Measurements from ENCODE around the gene ZNF362. TPM values are rescaled to one million over a fixed set of nuclear protein-coding genes. Genes with fewer than 3 reads are reported as not detected.

ZNF362 gene
- total RNA-seq, 1 donor: 35.5 TPM

- no peak for DNase-seq (ENCODE audit: low read depth in 2 of 3, low spot score in 2 of 3)
These were observed 67.6 kb downstream of the ZNF362 start for GRCh38 chr1:33323663-33324477.

DNA sequence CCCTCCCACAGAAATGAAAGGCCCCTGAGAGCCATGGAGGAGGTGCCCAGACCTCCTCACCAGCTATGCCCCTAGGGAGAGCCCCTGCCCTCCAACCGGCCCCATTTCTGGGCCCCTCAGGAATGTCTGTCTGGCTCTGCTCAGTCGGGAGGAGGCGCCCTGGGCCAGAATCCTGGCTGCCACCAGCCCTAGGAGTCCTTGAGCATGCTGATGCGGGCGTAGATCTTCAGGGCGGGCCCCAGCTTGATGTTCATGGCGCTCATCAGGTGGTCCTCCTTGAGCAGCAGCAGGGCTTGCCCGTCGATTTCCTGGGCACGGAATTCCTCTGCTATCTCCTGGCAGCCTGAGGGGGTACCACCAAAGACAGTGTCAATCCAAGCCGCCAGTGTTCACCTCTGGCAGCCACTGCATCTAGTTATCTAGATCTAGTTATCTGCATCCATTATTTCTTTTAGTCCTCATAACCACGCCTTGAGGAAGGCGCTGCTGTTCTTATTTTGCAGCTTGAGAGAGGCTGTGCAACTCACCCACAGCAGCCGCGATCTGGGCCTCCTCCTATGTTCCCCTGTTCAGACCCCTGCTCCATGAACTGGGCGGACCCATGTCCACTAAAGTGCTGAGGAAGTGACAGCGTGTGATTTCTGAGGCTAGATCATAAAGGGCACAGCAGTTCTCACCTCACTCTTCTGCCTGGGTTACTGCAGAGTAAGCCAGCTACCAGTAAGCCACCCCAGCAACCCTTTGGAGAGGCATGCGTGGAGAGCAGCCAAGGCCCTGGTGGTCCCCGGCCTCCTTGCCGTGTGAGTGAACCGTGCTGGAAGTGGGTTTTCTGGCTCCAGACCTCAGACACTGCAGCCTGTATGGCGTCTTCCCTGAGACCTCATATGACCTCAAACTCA lies 68.6 kb downstream of the ZNF362 start:
- DNase-seq (ENCODE audit: low read depth in 2 of 3, low spot score in 2 of 3): no peak

DNA sequence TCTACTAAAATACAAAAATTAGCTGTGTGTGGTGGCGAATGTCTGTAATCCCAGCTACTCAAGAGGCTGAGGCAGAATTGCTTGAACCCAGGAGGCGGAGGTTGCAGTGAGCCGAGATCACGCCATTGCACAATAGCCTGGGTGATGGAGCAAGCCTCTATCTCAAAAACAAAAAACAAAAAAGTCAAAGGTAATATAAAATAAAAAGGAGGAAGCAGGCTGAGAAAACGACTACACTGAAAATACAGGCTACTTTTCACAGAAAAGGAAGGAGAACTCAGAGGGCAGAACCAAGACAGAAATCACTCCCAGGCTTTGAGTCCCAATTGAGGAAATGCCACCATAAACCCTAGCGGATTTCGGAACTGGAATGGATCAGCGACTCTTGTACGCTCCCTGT lies 70.5 kb downstream of the ZNF362 start:
- no peak for DNase-seq (ENCODE audit: low read depth in 2 of 3, low spot score in 2 of 3)

DNA sequence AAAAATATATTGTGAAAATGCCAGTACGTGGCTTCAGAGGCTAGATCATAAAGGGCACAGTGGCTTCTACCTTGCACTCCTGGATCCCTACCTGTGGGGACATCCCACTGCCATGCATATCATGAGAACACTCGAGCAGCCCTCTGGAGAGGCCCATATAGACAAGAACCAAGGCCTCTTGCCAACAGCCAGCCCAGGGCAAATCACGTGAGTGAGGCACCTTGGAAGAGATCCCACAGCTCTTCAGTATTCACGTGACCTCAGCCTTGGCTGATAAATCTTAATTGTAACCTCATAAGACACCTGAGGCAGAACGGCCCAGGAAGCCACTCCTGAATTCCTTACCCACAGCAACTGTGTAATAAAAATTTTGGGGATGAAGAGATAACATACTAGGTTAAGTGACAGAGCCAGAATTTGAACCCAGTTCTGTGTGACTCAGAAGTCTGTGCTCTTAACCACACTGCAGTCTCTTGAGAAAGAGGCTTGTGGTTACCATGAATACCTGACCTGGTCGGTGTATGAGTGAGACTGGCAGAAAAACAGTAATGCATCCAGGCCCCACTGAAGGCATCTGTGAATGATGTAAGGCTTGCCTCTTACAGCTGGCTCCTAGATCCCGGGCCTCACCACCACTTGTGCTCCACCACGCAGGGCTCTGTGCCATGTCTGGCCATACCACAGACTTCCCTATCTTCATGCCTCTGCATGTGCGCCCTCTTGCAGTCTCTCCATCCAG lies 71.5 kb downstream of the ZNF362 start:
- no peak for DNase-seq (ENCODE audit: low read depth in 2 of 3, low spot score in 2 of 3)

DNA sequence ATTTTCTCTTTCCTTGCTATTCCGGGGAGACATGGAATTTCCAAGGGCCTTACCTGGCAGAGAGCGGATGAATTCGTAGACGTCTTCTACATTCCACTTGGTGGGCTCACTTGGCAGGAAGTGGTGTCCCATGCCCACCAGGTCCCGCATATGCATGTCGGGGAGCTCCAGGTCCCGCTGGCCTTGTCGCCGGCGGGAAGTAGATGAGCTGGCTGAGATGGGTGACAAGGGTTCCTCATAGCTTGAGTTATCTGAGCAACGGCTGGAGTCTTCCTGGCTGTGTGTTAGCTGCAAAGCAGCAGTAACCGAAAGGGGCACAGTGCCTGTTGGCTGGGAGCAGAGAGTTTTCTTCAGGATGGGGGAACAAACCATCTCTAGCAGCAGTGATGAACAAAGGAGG lies 72.5 kb downstream of the ZNF362 start:
- DNase-seq (ENCODE audit: low read depth in 2 of 3, low spot score in 2 of 3): no peak

DNA sequence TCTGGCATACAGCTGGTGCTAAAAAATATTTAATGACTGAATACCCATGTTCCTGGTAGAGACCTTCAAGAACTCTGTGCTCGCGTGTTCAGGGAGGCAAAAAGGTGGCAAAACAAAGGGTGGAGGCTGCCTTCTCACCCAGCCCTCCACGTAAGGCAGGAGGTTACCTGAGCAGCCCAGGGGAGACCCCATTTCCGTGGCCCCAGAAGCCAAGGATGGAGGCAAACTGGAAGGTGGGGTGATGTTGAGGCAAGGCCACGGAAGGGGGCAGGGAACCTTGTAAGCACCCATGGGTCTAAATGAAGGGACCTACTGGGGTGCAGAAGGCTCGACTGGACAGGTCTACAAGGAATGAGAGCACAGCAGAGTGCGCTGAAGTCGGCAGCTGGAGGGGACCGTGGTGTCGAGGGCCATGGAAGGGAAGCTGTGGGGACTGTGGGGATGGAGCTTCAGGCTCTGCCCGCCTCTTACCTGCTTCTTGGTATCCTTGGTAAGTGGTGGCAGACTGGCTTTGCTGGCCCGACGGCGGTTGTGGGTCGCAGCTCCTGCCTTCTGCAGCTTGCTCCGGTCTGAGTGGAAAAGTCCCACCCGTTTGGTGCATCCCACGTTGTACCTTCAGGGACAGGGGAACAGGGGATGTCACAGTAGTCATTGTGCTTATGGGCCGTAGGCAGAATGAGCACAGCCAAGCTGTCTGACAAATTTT lies 73.5 kb downstream of the ZNF362 start:
- no peak for DNase-seq (ENCODE audit: low read depth in 2 of 3, low spot score in 2 of 3)

DNA sequence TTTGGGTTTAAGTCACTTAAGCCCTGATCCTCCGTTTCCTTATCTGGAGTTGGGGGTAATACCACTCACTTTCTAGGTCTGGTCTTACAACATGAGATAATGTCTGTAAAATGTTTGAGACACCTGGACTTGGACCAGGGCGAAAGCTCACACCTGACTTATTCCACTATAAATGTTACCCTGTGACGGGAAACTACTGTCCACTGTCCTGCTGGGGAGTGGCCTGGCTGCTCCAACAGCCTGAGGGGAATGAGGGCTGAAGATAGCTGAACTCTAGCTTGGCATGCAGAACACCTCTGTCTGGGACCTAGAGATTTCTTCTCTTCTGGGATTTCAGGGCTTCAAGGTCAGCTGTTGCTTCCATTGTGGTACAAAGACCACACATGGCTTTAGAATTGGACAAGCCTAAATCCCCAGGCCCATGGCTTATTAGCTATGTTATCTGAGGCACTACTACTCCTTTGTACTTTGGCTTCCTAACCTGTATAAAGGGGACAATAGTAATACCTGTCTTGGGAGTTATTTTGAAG lies 74.1 kb downstream of the ZNF362 start:
- no peak for DNase-seq (ENCODE audit: low read depth in 2 of 3, low spot score in 2 of 3)

DNA sequence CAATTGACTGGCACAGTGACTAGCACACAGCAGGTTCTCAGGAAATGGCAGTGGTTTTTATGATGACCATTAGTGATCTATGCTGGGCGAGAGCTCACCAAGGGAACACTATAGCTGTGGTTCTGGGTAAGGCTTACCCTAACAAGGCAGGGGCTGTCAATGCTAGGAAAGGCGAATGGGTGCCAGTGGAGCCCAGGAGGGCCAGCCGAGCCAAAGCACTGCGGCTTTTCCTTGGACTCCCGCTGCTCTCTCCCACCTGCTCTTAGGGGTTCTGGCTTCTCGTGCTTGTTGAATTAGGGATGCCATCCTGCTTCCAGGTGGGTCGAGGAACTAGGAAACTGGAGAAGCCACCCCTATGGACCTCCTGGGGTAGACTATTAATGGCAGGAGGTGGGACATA lies 74.6 kb downstream of the ZNF362 start:
- DNase-seq (ENCODE audit: low read depth in 2 of 3, low spot score in 2 of 3): no peak

GRCh38 chr1:33331444-33332356 lies 75.4 kb downstream of the ZNF362 start:
- no peak for DNase-seq (ENCODE audit: low read depth in 2 of 3, low spot score in 2 of 3)

DNA sequence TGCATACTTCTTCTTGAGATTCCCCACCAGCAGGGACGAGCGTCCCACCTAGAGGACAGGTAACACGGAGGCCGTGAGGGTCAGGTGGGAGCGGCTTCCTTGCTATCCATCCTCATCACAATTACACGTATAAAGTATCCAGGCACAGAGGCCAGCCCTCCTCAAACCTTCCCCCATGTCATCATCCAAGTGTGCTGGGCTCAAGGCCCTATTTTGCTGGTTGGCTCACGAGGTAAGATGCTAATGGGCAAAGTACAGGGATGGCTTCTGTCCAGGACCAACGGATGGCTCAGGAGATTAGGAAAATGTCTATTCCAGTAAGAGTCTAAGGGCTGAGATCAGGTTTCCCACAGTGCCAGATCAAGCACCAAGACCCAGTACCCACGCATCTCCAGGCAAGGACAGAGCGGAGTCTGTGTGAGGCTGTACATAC lies 76.1 kb downstream of the ZNF362 start:
- no peak for DNase-seq (ENCODE audit: low read depth in 2 of 3, low spot score in 2 of 3)

- DNase-seq (ENCODE audit: low read depth in 2 of 3, low spot score in 2 of 3): no peak
These were observed 76.6 kb downstream of the ZNF362 start for GRCh38 chr1:33332881-33333280.

DNA sequence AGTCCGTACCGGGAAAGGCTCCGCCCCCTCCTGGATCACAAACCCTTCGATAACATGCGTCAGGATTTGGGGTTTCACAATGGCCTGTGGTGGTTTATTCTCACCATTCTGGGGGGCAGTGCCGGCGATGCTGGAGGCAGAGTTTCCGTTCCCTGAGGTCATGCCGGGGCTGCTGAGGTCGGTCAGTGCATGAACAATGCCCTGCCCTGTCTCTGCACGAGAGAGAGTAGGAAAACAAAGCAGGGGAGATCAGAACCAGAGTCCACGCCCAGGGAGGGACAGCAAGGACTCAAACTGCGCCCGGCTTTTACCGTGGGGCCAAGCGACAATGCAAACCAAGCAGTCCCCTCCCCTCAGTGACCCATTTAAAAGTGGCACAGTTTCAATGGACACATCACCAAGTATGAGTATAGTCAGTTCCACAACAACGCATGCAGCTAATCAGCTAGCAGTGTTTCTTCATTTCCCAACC lies 77.8 kb downstream of the ZNF362 start:
- DNase-seq (ENCODE audit: low read depth in 2 of 3, low spot score in 2 of 3): no peak

DNA sequence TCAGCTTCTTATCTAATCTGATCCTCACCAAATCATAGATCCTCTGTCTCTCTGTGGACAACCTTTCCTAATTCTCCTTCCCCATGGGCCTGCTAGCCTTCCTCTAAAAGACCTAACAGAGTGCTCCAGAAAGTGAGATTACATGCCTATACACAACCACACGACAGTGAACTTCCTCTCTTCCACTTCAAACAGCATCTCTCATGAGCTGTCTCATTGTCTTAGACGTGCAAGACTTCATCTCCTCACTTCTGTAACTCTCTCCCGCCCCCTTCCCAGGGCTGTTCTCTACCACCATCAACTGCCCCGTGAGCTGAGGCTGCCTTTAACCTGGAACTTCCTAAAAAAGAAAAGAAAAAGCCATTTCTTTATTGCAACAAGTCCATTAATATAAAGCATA lies 78.7 kb downstream of the ZNF362 start:
- DNase-seq (ENCODE audit: low read depth in 2 of 3, low spot score in 2 of 3): no peak

GRCh38 chr1:33336580-33336979 lies 80.3 kb downstream of the ZNF362 start:
- no peak for DNase-seq (ENCODE audit: low read depth in 2 of 3, low spot score in 2 of 3)

GRCh38 chr1:33337441-33337840 lies 81.1 kb downstream of the ZNF362 start:
- no peak for DNase-seq (ENCODE audit: low read depth in 2 of 3, low spot score in 2 of 3)

DNA sequence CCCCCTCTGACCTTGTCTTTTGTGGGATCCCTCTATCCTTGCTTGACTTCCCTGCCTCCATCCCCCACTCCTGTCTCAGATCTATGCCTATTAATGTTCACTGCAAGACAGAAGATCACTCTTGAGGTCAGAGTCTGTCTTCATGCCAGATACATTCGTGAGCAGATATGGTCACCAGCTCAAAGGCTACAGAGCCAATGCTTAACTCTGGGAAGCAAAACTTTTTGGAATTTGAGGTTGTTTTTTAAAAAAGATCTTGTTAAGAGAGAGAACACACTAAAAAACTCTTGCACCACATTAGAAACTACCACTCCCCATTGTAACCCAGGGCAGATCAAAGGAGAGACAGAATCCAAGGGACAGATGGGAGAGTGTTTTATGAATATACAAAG lies 81.8 kb downstream of the ZNF362 start:
- DNase-seq (ENCODE audit: low read depth in 2 of 3, low spot score in 2 of 3): no peak

DNA sequence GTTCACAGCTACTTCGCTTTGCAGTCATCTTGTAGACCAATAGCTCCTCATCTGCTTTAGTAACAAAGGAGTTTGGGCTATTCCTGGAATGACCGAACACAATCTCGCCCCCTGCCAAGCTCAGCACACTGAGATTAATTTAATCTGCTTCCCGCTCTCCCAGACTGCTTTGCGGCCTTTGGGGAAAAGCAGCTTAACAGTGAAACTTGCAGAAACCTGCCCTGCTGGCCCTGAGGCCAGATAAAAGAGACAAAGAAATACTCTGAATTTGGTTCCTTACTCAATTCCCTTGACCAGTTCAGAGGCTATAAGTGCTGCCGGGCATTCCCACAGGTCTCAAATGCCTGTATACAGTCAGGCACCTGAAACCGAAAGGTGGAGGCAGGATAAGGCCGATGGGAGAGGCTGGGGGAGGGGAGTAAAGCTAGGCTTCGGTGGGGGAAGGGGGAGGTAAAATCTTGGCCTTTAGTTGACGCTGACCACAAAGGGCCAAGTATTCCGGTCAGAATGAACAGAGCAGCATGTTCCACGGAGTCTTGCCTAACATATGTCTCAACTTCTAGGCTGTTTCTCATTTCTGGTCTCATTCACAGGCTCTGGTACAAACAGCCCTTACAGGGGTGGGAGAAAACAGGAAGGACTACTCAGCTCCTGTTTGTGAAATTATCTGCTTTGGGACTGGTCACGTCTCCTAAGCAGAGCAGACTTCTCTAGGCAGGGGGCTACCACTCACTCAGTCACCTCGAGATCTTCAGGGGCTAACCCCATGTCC lies 82.3 kb downstream of the ZNF362 start:
- DNase-seq (ENCODE audit: low read depth in 2 of 3, low spot score in 2 of 3): no peak

GRCh38 chr1:33339413-33339812 lies 83.1 kb downstream of the ZNF362 start:
- no peak for DNase-seq (ENCODE audit: low read depth in 2 of 3, low spot score in 2 of 3)
